ENCODE results near the gene SLC29A3.

GRCh38 chr10:71272056-71272771 lies 46.8 kb upstream of the SLC29A3 start:
- no peak for TF ChIP-seq POLR2A (IDR thresholded peaks at IDR 0.05)
- TF ChIP-seq CTCF (IDR thresholded peaks at IDR 0.05): no peak
- TF ChIP-seq POLR2AphosphoS5 (IDR thresholded peaks at IDR 0.05): no peak
